HUES48 (cell line): ENCODE results near the gene SH3RF3.

ENCODE experiments used
- H3K27ac ChIP-seq: one replicate; pipeline ENCODE4 v1.7.0; 2013; ENCODE audit warnings: low read depth, low read length, inconsistent platforms
- H3K27me3 ChIP-seq: 2 replicates; pipeline ENCODE4 v1.6.1; 2013; ENCODE audit warnings: mild to moderate bottlenecking, low read length; ENCODE audit not compliant: control insufficient read depth, insufficient read depth
- H3K36me3 ChIP-seq: 2 replicates; pipeline ENCODE4 v1.6.1; 2013; ENCODE audit warnings: low read length; ENCODE audit not compliant: control insufficient read depth, insufficient read depth
- H3K4me1 ChIP-seq: 2 replicates; pipeline ENCODE4 v1.6.1; 2013; ENCODE audit warnings: mild to moderate bottlenecking, low read length; ENCODE audit not compliant: control insufficient read depth, insufficient read depth
- H3K4me3 ChIP-seq: 2 replicates; pipeline ENCODE4 v1.5.1; 2013; ENCODE audit warnings: mild to moderate bottlenecking, low read depth, low read length
- H3K9ac ChIP-seq: 2 replicates; pipeline ENCODE4 v1.6.1; 2013; ENCODE audit warnings: mild to moderate bottlenecking, low read depth, low read length, moderate library complexity
- H3K9me3 ChIP-seq: 2 replicates; pipeline ENCODE4 v1.6.1; 2013; ENCODE audit warnings: low read length; ENCODE audit not compliant: control insufficient read depth, insufficient read depth

The SH3RF3 gene

GRCh38 chr2:109519513-109519912, 390.5 kb downstream of the SH3RF3 start:
- Histone ChIP-seq H3K27me3 (no peaks in the 10 kb centered on the region), H3K36me3 (no peaks in the 10 kb centered on the region), H3K9ac (no peak overlapping the region), H3K4me1 (no peaks in the 10 kb centered on the region), H3K9me3 (no peaks in the 10 kb centered on the region), H3K4me3 (no peak overlapping the region), H3K27ac (no peak overlapping the region)

GRCh38 chr2:109521233-109522062, 392.4 kb downstream of the SH3RF3 start:
- Histone ChIP-seq H3K27me3 (no peaks in the 10 kb centered on the region), H3K4me3 (no peak overlapping the region), H3K36me3 (no peaks in the 10 kb centered on the region), H3K4me1 (no peaks in the 10 kb centered on the region), H3K27ac (no peak overlapping the region), H3K9me3 (no peaks in the 10 kb centered on the region), H3K9ac (no peak overlapping the region)

GRCh38 chr2:109522063-109522374, 393.0 kb downstream of the SH3RF3 start:
- Histone ChIP-seq H3K27ac (no peak overlapping the region), H3K9ac (no peak overlapping the region), H3K27me3 (no peaks in the 10 kb centered on the region), H3K4me1 (no peaks in the 10 kb centered on the region), H3K4me3 (no peak overlapping the region), H3K36me3 (no peaks in the 10 kb centered on the region), H3K9me3 (no peaks in the 10 kb centered on the region)

- Histone ChIP-seq H3K27me3 (no peaks in the 10 kb centered on the region), H3K36me3 (no peaks in the 10 kb centered on the region), H3K4me1 (no peaks in the 10 kb centered on the region), H3K9ac (no peak overlapping the region), H3K27ac (no peak overlapping the region), H3K4me3 (no peak overlapping the region), H3K9me3 (no peaks in the 10 kb centered on the region)
These were observed 394.1 kb downstream of the SH3RF3 start for GRCh38 chr2:109523121-109523520.

GRCh38 chr2:109523536-109524361, 394.7 kb downstream of the SH3RF3 start:
- Histone ChIP-seq H3K27ac (no peak overlapping the region), H3K9me3 (no peaks in the 10 kb centered on the region), H3K4me3 (no peak overlapping the region), H3K27me3 (no peaks in the 10 kb centered on the region), H3K9ac (no peak overlapping the region), H3K4me1 (no peaks in the 10 kb centered on the region), H3K36me3 (no peaks in the 10 kb centered on the region)

GRCh38 chr2:109525836-109526235, 396.8 kb downstream of the SH3RF3 start:
- Histone ChIP-seq H3K9ac (no peak overlapping the region), H3K27ac (no peak overlapping the region), H3K9me3 (no peaks in the 10 kb centered on the region), H3K27me3 (no peaks in the 10 kb centered on the region), H3K4me1 (no peaks in the 10 kb centered on the region), H3K36me3 (no peaks in the 10 kb centered on the region), H3K4me3 (no peak overlapping the region)

GRCh38 chr2:109526442-109526970, 397.5 kb downstream of the SH3RF3 start:
- Histone ChIP-seq H3K4me3 (no peak overlapping the region), H3K9ac (no peak overlapping the region), H3K27ac (no peak overlapping the region), H3K4me1 (no peaks in the 10 kb centered on the region), H3K27me3 (no peaks in the 10 kb centered on the region), H3K36me3 (no peaks in the 10 kb centered on the region), H3K9me3 (no peaks in the 10 kb centered on the region)

- Histone ChIP-seq H3K9ac (no peak overlapping the region), H3K27me3 (no peaks in the 10 kb centered on the region), H3K27ac (no peak overlapping the region), H3K4me1 (no peaks in the 10 kb centered on the region), H3K4me3 (no peak overlapping the region), H3K9me3 (no peaks in the 10 kb centered on the region), H3K36me3 (no peaks in the 10 kb centered on the region)
These were observed 398.1 kb downstream of the SH3RF3 start for GRCh38 chr2:109527079-109527478.

GRCh38 chr2:109527846-109528705, 399.1 kb downstream of the SH3RF3 start:
- Histone ChIP-seq H3K27ac (no peak overlapping the region), H3K4me3 (no peak overlapping the region), H3K36me3 (no peaks in the 10 kb centered on the region), H3K4me1 (no peaks in the 10 kb centered on the region), H3K9me3 (no peaks in the 10 kb centered on the region), H3K27me3 (no peaks in the 10 kb centered on the region), H3K9ac (no peak overlapping the region)

- H3K27ac ChIP-seq, result no peak overlapping the region
- H3K36me3 ChIP-seq, result no peaks in the 10 kb centered on the region
- no peak overlapping the region for H3K4me3 ChIP-seq
- no peak overlapping the region for H3K9ac ChIP-seq
- H3K9me3 ChIP-seq, result no peaks in the 10 kb centered on the region
- no peaks in the 10 kb centered on the region for H3K4me1 ChIP-seq
- H3K27me3 ChIP-seq, result no peaks in the 10 kb centered on the region
These were observed 400.0 kb downstream of the SH3RF3 start for GRCh38 chr2:109528811-109529501.
